ENCODE measurements around the gene MAPKAPK3.

Gene MAPKAPK3

GRCh38 chr3:50639055-50639494 is 22.1 kb downstream of the MAPKAPK3 start:
- in situ Hi-C loops (cut with MboI; ENCODE audit: low sequenced_read_pairs, unreplicated experiment), result no loop called here
- DNase-seq (ENCODE audit: low spot score), result no peak
- TF ChIP-seq CTCF (IDR thresholded peaks at IDR 0.05; ENCODE audit: borderline replicate concordance, control extremely low read depth, extremely low read depth, insufficient read depth, missing control alignments), result no peak

- no peak for DNase-seq (ENCODE audit: low spot score)
- TF ChIP-seq CTCF (IDR thresholded peaks at IDR 0.05; ENCODE audit: borderline replicate concordance, control extremely low read depth, extremely low read depth, insufficient read depth, missing control alignments), result no peak
- in situ Hi-C loops (cut with MboI; ENCODE audit: low sequenced_read_pairs, unreplicated experiment), result no loop called here
These were observed 25.4 kb downstream of the MAPKAPK3 start for GRCh38 chr3:50642382-50642781.

- in situ Hi-C loops (cut with MboI; ENCODE audit: low sequenced_read_pairs, unreplicated experiment), result no loop called here
- no peak for DNase-seq (ENCODE audit: low spot score)
- TF ChIP-seq CTCF (IDR thresholded peaks at IDR 0.05; ENCODE audit: borderline replicate concordance, control extremely low read depth, extremely low read depth, insufficient read depth, missing control alignments), result no peak
These were observed 27.6 kb downstream of the MAPKAPK3 start for GRCh38 chr3:50644561-50644960.

GRCh38 chr3:50645378-50645777 is 28.4 kb downstream of the MAPKAPK3 start:
- no peak for TF ChIP-seq CTCF (IDR thresholded peaks at IDR 0.05; ENCODE audit: borderline replicate concordance, control extremely low read depth, extremely low read depth, insufficient read depth, missing control alignments)
- in situ Hi-C loops (cut with MboI; ENCODE audit: low sequenced_read_pairs, unreplicated experiment), result no loop called here
- DNase-seq (ENCODE audit: low spot score), result no peak

GRCh38 chr3:50648313-50648712 is 31.4 kb downstream of the MAPKAPK3 start:
- no peak for DNase-seq (ENCODE audit: low spot score)
- TF ChIP-seq CTCF (IDR thresholded peaks at IDR 0.05; ENCODE audit: borderline replicate concordance, control extremely low read depth, extremely low read depth, insufficient read depth, missing control alignments), result no peak
- in situ Hi-C loops (cut with MboI; ENCODE audit: low sequenced_read_pairs, unreplicated experiment), result no loop called here

GRCh38 chr3:50648944-50649343 is 32.0 kb downstream of the MAPKAPK3 start:
- in situ Hi-C loops (cut with MboI; ENCODE audit: low sequenced_read_pairs, unreplicated experiment), result no loop called here
- TF ChIP-seq CTCF (IDR thresholded peaks at IDR 0.05; ENCODE audit: borderline replicate concordance, control extremely low read depth, extremely low read depth, insufficient read depth, missing control alignments), result no peak
- DNase-seq (ENCODE audit: low spot score), result no peak

- in situ Hi-C loops (cut with MboI; ENCODE audit: low sequenced_read_pairs, unreplicated experiment), result no loop called here
- TF ChIP-seq CTCF (IDR thresholded peaks at IDR 0.05; ENCODE audit: borderline replicate concordance, control extremely low read depth, extremely low read depth, insufficient read depth, missing control alignments), result no peak
- DNase-seq (ENCODE audit: low spot score), result no peak
These were observed 32.5 kb downstream of the MAPKAPK3 start for GRCh38 chr3:50649451-50649931.
